Measurements from ENCODE around the gene FBXO10.

The FBXO10 gene

GRCh38 chr9:37592108-37592951, 16.1 kb upstream of the FBXO10 start, which contains the start of gene TOMM5:
Gene TOMM5 (minus strand): TSS chr9:37592597. CDS start chr9:37592532, 65 bp downstream.
- peak; percentile 91 for DNase-seq (ENCODE audit: low spot score)

GRCh38 chr9:37587521-37587920, 11.3 kb upstream of the FBXO10 start:
- DNase-seq (ENCODE audit: low spot score), result no peak

- DNase-seq (ENCODE audit: low spot score), result no peak
These were observed 7.4 kb upstream of the FBXO10 start for GRCh38 chr9:37583522-37584121.

GRCh38 chr9:37582548-37583157, 6.5 kb upstream of the FBXO10 start:
- no peak for DNase-seq (ENCODE audit: low spot score)

- DNase-seq (ENCODE audit: low spot score), result peak; percentile 43
These were observed 667 bp downstream of the FBXO10 start for GRCh38 chr9:37575511-37575914.

GRCh38 chr9:37575001-37575400, 1.2 kb downstream of the FBXO10 start:
- peak; percentile 50 for DNase-seq (ENCODE audit: low spot score)

- peak; percentile 49 for DNase-seq (ENCODE audit: low spot score)
These were observed 1.9 kb downstream of the FBXO10 start for GRCh38 chr9:37574241-37574721.

GRCh38 chr9:37571282-37571681, 4.9 kb downstream of the FBXO10 start:
- DNase-seq (ENCODE audit: low spot score), result no peak

GRCh38 chr9:37566716-37567115, 9.5 kb downstream of the FBXO10 start:
- no peak for DNase-seq (ENCODE audit: low spot score)

- DNase-seq (ENCODE audit: low spot score), result no peak
These were observed 10.2 kb downstream of the FBXO10 start for GRCh38 chr9:37565661-37566618.

- no peak for DNase-seq (ENCODE audit: low spot score)
These were observed 11.3 kb downstream of the FBXO10 start for GRCh38 chr9:37564916-37565315.

- no peak for DNase-seq (ENCODE audit: low spot score)
These were observed 12.2 kb downstream of the FBXO10 start for GRCh38 chr9:37563806-37564513.

- peak; percentile 43 for DNase-seq (ENCODE audit: low spot score)
These were observed 13.4 kb downstream of the FBXO10 start for GRCh38 chr9:37562826-37563225.

- DNase-seq (ENCODE audit: low spot score), result no peak
These were observed 14.5 kb downstream of the FBXO10 start for GRCh38 chr9:37561682-37562081.

GRCh38 chr9:37559855-37560592, 16.2 kb downstream of the FBXO10 start:
- no peak for DNase-seq (ENCODE audit: low spot score)

GRCh38 chr9:37559125-37559524, 17.1 kb downstream of the FBXO10 start:
- DNase-seq (ENCODE audit: low spot score), result no peak

GRCh38 chr9:37555786-37556185, 20.4 kb downstream of the FBXO10 start:
- no peak for DNase-seq (ENCODE audit: low spot score)

GRCh38 chr9:37554318-37554717, 21.9 kb downstream of the FBXO10 start:
- DNase-seq (ENCODE audit: low spot score), result no peak

GRCh38 chr9:37551888-37552287, 24.3 kb downstream of the FBXO10 start:
- no peak for DNase-seq (ENCODE audit: low spot score)

- DNase-seq (ENCODE audit: low spot score), result no peak
These were observed 24.7 kb downstream of the FBXO10 start for GRCh38 chr9:37551468-37551867.
